Hepatocyte (in vitro differentiated cells): ENCODE measurements around the gene AAGAB. TPM values are rescaled to one million over a fixed set of nuclear protein-coding genes. Genes with fewer than 3 reads are reported as not detected.

Source experiments
- DNase-seq: peaks from one replicate; pipeline ENCODE4 v3.0.0-alpha.2; 2016; ENCODE audit warnings: low spot score
- H2AFZ ChIP-seq: fragments of 200-600 bp; sonication (generic); 2 replicates; pipeline ENCODE4 v1.6.0; 2016; ENCODE audit warnings: antibody characterized with exemption, mild to moderate bottlenecking
- H3K27ac ChIP-seq: fragments of 200-600 bp; sonication (generic); 2 replicates; pipeline ENCODE4 v1.5.1; 2016; ENCODE audit warnings: mild to moderate bottlenecking
- H3K27me3 ChIP-seq: fragments of 200-600 bp; sonication (generic); 2 replicates; pipeline ENCODE4 v1.6.1; 2016
- H3K36me3 ChIP-seq: fragments of 200-600 bp; sonication (generic); replicated peaks from 2 replicates; pipeline ENCODE4 v1.5.1; 2016; ENCODE audit warnings: low read depth; ENCODE audit not compliant: insufficient read depth
- H3K4me1 ChIP-seq: fragments of 200-600 bp; sonication (generic); 2 replicates; pipeline ENCODE4 v1.5.1; 2016; ENCODE audit warnings: mild to moderate bottlenecking, moderate library complexity; ENCODE audit not compliant: insufficient read depth
- H3K4me2 ChIP-seq: fragments of 200-600 bp; sonication (generic); 2 replicates; pipeline ENCODE4 v1.6.0; 2016
- H3K4me3 ChIP-seq: fragments of 200-600 bp; sonication (generic); 2 replicates; pipeline ENCODE4 v1.5.1; 2016; ENCODE audit warnings: mild to moderate bottlenecking
- H3K79me2 ChIP-seq: fragments of 200-600 bp; sonication (generic); 2 replicates; pipeline ENCODE4 v1.6.0; 2017; ENCODE audit warnings: mild to moderate bottlenecking
- H3K9me2 ChIP-seq: fragments of 200-600 bp; sonication (generic); replicated peaks from 2 replicates; pipeline ENCODE4 v1.6.0; 2017; ENCODE audit warnings: mild to moderate bottlenecking; ENCODE audit not compliant: insufficient read depth
- H3K9me3 ChIP-seq: fragments of 200-600 bp; sonication (generic); 2 replicates; pipeline ENCODE4 v1.5.1; 2016; ENCODE audit warnings: low read depth, mild to moderate bottlenecking
- H4K20me1 ChIP-seq: fragments of 200-600 bp; sonication (generic); 2 replicates; pipeline ENCODE4 v1.6.0; 2016; ENCODE audit warnings: mild to moderate bottlenecking; ENCODE audit not compliant: insufficient read depth, poor library complexity, severe bottlenecking
- CTCF ChIP-seq: fragments of 200-600 bp; sonication (generic); IDR thresholded peaks from 2 replicates; pipeline ENCODE4 v1.5.1; 2016; ENCODE audit warnings: antibody characterized with exemption, mild to moderate bottlenecking; ENCODE audit not compliant: poor library complexity
- EZH2 ChIP-seq: fragments of 200-600 bp; sonication (generic); IDR thresholded peaks from 2 replicates; pipeline ENCODE4 v1.6.1; 2016; ENCODE audit warnings: antibody characterized with exemption, mild to moderate bottlenecking, borderline replicate concordance
- EZH2phosphoT487 ChIP-seq: fragments of 200-600 bp; sonication (generic); IDR thresholded peaks from one replicate; pipeline ENCODE4 v1.6.1; 2018; ENCODE audit warnings: antibody characterized with exemption, mild to moderate bottlenecking, low read depth, moderate library complexity; ENCODE audit not compliant: unreplicated experiment, severe bottlenecking
- WGBS: methylation state at CpG from one replicate; pipeline ENCODE4 v1.1.6; 2016; ENCODE audit warnings: low lambda C conversion rate; ENCODE audit errors: missing lambda C conversion rate; 5-methylcytosine and 5-hydroxymethylcytosine counted together
- polyA plus RNA-seq: library from polyadenylated mRNA; unstranded; fragments of >200 nt; fragmentation: Nextera tagmentation; extraction: Ambion mirVana; gene quantifications from 2 replicates; pipeline ENCODE4 v1.2.1, GENCODE V29; 2016
- total RNA-seq: library from RNA; depleted of rRNA; stranded (reverse); fragments of >200 nt; gene quantifications from 2 replicates; pipeline ENCODE4 v1.2.3, GENCODE V29; 2014

AAGAB gene
- total and polyA plus RNA-seq, 2 experiments from 2014 or later = 30.8 to 36.2 TPM

- H3K4me3 ChIP-seq = no peak overlapping the region
- no peaks in the 10 kb centered on the region for H3K36me3 ChIP-seq
- no peaks in the 10 kb centered on the region for H3K9me2 ChIP-seq
- no peak overlapping the region for H2AFZ ChIP-seq
- no peak for DNase-seq
- H3K27ac ChIP-seq = no peak overlapping the region
- no peaks in the 10 kb centered on the region for H3K4me1 ChIP-seq
- H3K79me2 ChIP-seq = no peaks in the 10 kb centered on the region
- no peak overlapping the region for H3K4me2 ChIP-seq
- no peaks in the 10 kb centered on the region for H4K20me1 ChIP-seq
- H3K9me3 ChIP-seq = no peaks in the 10 kb centered on the region
- no peak for TF ChIP-seq EZH2
- H3K27me3 ChIP-seq = no peaks in the 10 kb centered on the region
Measured at GRCh38 chr15:67216859-67217258, 37.6 kb downstream of the AAGAB start.

DNA sequence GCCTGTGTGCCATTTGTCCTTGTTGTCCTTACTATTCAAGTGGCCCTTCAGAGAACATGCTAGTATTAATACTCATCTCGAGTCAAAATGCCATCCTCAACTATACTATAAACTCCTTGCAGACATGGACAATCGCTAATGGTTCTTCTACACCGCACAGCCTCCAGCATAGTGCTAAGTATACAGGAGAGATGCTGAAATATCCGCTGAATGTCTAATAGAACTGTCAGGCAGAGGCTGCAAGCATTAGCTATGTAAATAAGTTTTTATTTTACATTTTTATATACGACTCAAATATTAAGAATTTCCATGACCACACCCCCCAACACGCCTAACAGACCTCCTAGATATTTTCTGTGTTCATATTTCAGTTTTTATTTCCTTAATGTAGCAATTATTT lies 39.4 kb downstream of the AAGAB start:
- 92% methylated on average over 6 of the region's 6 CpGs for whole genome bisulfite sequencing
- Histone ChIP-seq H3K79me2 (no peaks in the 10 kb centered on the region), H4K20me1 (no peaks in the 10 kb centered on the region), H3K9me2 (no peaks in the 10 kb centered on the region), H3K4me3 (no peak overlapping the region), H3K9me3 (no peaks in the 10 kb centered on the region), H3K27ac (no peak overlapping the region), H3K4me1 (no peaks in the 10 kb centered on the region), H3K36me3 (no peaks in the 10 kb centered on the region), H3K27me3 (no peaks in the 10 kb centered on the region), H3K4me2 (no peak overlapping the region), H2AFZ (no peak overlapping the region)
- DNase-seq = no peak
- TF ChIP-seq CTCF = no peak
- TF ChIP-seq EZH2phosphoT487 = no peak
- no peak for TF ChIP-seq EZH2

- H3K36me3 ChIP-seq = no peaks in the 10 kb centered on the region
- no peaks in the 10 kb centered on the region for H4K20me1 ChIP-seq
- H3K4me2 ChIP-seq = no peak overlapping the region
- no peaks in the 10 kb centered on the region for H3K27me3 ChIP-seq
- H3K79me2 ChIP-seq = no peaks in the 10 kb centered on the region
- no peaks in the 10 kb centered on the region for H3K4me1 ChIP-seq
- no peak for DNase-seq
- H3K9me2 ChIP-seq = no peaks in the 10 kb centered on the region
- WGBS = 93% methylated on average over 4 of the region's 4 CpGs
- TF ChIP-seq EZH2phosphoT487 (no peak), CTCF (no peak), EZH2 (no peak)
- no peaks in the 10 kb centered on the region for H3K9me3 ChIP-seq
- H3K27ac ChIP-seq = no peak overlapping the region
- no peak overlapping the region for H2AFZ ChIP-seq
- no peak overlapping the region for H3K4me3 ChIP-seq
Measured at GRCh38 chr15:67212684-67213367, 41.6 kb downstream of the AAGAB start.

- Histone ChIP-seq H2AFZ (no peak overlapping the region), H4K20me1 (no peaks in the 10 kb centered on the region), H3K9me3 (no peaks in the 10 kb centered on the region), H3K27ac (no peak overlapping the region), H3K4me3 (no peak overlapping the region), H3K79me2 (no peaks in the 10 kb centered on the region), H3K4me2 (no peak overlapping the region), H3K36me3 (no peaks in the 10 kb centered on the region), H3K4me1 (no peaks in the 10 kb centered on the region), H3K27me3 (no peaks in the 10 kb centered on the region), H3K9me2 (no peaks in the 10 kb centered on the region)
- DNase-seq = no peak
- TF ChIP-seq EZH2 (no peak), EZH2phosphoT487 (no peak)
- 97% methylated on average over 5 of the region's 5 CpGs for WGBS
Measured at GRCh38 chr15:67210555-67211168, 43.8 kb downstream of the AAGAB start.
